ENCODE measurements around the gene LRMDA. TPM values are rescaled to one million over a fixed set of nuclear protein-coding genes. Genes with fewer than 3 reads are reported as not detected.

Gene LRMDA
- total and polyA plus RNA-seq, 2 donors (not counting 3 experiments of a cell fraction or from before 2014, with no cell fraction given), result 9.7 to 18.0 TPM

DNA sequence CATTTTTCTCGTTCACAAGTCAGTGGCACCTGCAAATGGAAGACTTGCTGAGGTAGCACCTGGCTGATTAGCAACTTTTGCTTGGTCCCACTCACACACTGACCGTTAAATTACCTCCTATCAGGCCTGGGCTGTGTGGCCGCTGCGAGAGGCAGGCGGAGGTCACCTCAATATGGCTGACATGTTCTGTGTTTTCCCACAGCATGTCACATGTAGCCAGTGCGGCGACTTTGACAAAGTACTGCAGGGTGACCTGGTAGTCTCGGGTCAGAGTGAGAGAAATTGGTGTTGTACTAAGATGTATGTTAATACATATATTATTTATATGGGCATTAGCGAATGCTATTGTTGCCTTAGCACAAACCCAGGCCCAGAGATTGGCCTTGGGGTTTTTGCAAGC is 307.5 kb downstream of the LRMDA start:
- no peak overlapping the region for H2AFZ ChIP-seq (ENCODE audit: low read depth, low read length)

More for the DNA sequence above, 307.5 kb downstream of the LRMDA start:
- DNase-seq (ENCODE audit: low read depth, low spot score) (no peak), FAIRE-seq (no peak)
- Histone ChIP-seq H4K20me1 (replicated peaks; ENCODE audit: control insufficient read depth, extremely low read depth, insufficient read depth, low read length) (no peaks in the 10 kb centered on the region), H3K4me1 (ENCODE audit: control insufficient read depth, extremely low read depth, insufficient read depth, low read length) (no peaks in the 10 kb centered on the region), H3K79me2 (ENCODE audit: control insufficient read depth, insufficient read depth, low read length) (no peaks in the 10 kb centered on the region), H3K27me3 (ENCODE audit: control insufficient read depth in 2 of 2, insufficient read depth in 2 of 2, low read length in 2 of 2) (no peaks in the 10 kb centered on the region), H3K9ac (replicated peaks; ENCODE audit: extremely low read depth, insufficient read depth, low read length) (no peak overlapping the region), H3K36me3 (ENCODE audit: control insufficient read depth in 2 of 2, extremely low read depth in 1 of 2, insufficient read depth in 2 of 2, low read length in 2 of 2) (no peaks in the 10 kb centered on the region), H3K27ac (ENCODE audit: insufficient read depth, low read depth, low read length) (no peak overlapping the region), H3K4me3 (replicated peaks in 1 of 3; ENCODE audit: insufficient read depth in 1 of 3, low read depth in 1 of 3, low read length in 3 of 3) (no peak overlapping the region), H3K4me2 (ENCODE audit: insufficient read depth, low read length) (no peak overlapping the region), H3K9me1 (replicated peaks; ENCODE audit: control insufficient read depth, extremely low read depth, insufficient read depth, low read length) (no peaks in the 10 kb centered on the region), H3K9me3 (replicated peaks; ENCODE audit: control insufficient read depth, insufficient read depth, low read length) (no peaks in the 10 kb centered on the region)
- ChIA-PET CTCF (interaction anchor here (1.3 kb wide), 1 partner anchor 20 kb away, joined by 3 read pairs; no protein-coding TSS in a partner anchor), POLR2A (no interaction called here)
- dilution Hi-C loops (cut with MboI; ENCODE audit: extremely low pct_ligation_motif_present, low sequenced_read_pairs), result no loop called here
- BruUV-seq (replicated peaks), result no TSS peak
- intact Hi-C loops (cut with micrococcal nuclease), result no loop called here
- TF ChIP-seq EZH2 (IDR thresholded peaks at IDR 0.05; ENCODE audit: borderline replicate concordance, low read depth, low read length, severe bottlenecking) (no peak), MYC (IDR thresholded peaks at IDR 0.05; ENCODE audit: low read depth, low read length) (no peak), POLR2AphosphoS5 (IDR thresholded peaks at IDR 0.05; ENCODE audit: insufficient read depth, low read depth, low read length) (no peak), JUN (IDR thresholded peaks at IDR 0.05; ENCODE audit: borderline replicate concordance, insufficient read depth, insufficient read length, low read depth) (no peak), FOS (IDR thresholded peaks at IDR 0.05; ENCODE audit: borderline replicate concordance, insufficient read depth, low read length) (no peak), GATA2 (IDR thresholded peaks at IDR 0.05; ENCODE audit: insufficient read depth, insufficient read length, low read depth, low read length) (no peak), MAX (IDR thresholded peaks at IDR 0.05; ENCODE audit: insufficient read depth, insufficient read length) (no peak), POLR2A (IDR thresholded peaks at IDR 0.05; ENCODE audit: low read depth, low read length) (no peak)
- TF ChIP-seq, protein P1, sequence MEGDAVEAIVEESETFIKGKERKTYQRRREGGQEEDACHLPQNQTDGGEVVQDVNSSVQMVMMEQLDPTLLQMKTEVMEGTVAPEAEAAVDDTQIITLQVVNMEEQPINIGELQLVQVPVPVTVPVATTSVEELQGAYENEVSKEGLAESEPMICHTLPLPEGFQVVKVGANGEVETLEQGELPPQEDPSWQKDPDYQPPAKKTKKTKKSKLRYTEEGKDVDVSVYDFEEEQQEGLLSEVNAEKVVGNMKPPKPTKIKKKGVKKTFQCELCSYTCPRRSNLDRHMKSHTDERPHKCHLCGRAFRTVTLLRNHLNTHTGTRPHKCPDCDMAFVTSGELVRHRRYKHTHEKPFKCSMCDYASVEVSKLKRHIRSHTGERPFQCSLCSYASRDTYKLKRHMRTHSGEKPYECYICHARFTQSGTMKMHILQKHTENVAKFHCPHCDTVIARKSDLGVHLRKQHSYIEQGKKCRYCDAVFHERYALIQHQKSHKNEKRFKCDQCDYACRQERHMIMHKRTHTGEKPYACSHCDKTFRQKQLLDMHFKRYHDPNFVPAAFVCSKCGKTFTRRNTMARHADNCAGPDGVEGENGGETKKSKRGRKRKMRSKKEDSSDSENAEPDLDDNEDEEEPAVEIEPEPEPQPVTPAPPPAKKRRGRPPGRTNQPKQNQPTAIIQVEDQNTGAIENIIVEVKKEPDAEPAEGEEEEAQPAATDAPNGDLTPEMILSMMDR (IDR thresholded peaks at IDR 0.05; ENCODE audit: extremely low read depth in 1 of 2, insufficient read depth in 1 of 2, low read depth in 1 of 2, low read length in 2 of 2), result no peak
